Measurements from ENCODE around the gene CSK. TPM values are rescaled to one million over a fixed set of nuclear protein-coding genes. Genes with fewer than 3 reads are reported as not detected.
A peak's percentile ranks its signal among the peaks of the same experiment; 100 is the strongest.

CSK gene
- total RNA-seq, 3 donors from 2014 or later (not counting 1 experiment from before 2014, with no cell fraction given): 282 to 334 (median 287) TPM

- no peak overlapping the region for H3K27ac ChIP-seq (ENCODE audit: low read length)
- peaks cover 5 to 38% of the 10 kb centered on the region in 2 donors for H3K4me1 Mint-ChIP-seq
Observed at GRCh38 chr15:74808840-74809229, 27.0 kb downstream of the CSK start.

GRCh38 chr15:74809242-74809641 is 27.4 kb downstream of the CSK start:
- Mint-ChIP-seq H3K9me3 (no peaks in the 10 kb centered on the region), H3K36me3 (no peaks in the 10 kb centered on the region), H3K4me1 (peaks cover 5 to 34% of the 10 kb centered on the region in 2 donors), H3K27ac (peak overlapping the region in 1 of 2 donors; percentile 84), H3K4me3 (no peak overlapping the region), H3K27me3 (ENCODE audit: low read depth in 2 of 2) (peaks cover 0 to 5% of the 10 kb centered on the region in 2 donors)
- no peaks in the 10 kb centered on the region for H3K9me3 ChIP-seq (ENCODE audit: control insufficient read depth, insufficient read depth, low read length)
- intact Hi-C loops (cut with micrococcal nuclease): no loop called here
- ATAC-seq: no peak
- H3K4me1 ChIP-seq (ENCODE audit: control insufficient read depth, insufficient read depth, low read length): peaks cover 25% of the 10 kb centered on the region
- H3K36me3 ChIP-seq (ENCODE audit: control insufficient read depth, insufficient read depth, low read length): peaks cover under 1% of the 10 kb centered on the region
- no peak for DNase-seq
- no peaks in the 10 kb centered on the region for H3K27me3 ChIP-seq (ENCODE audit: control insufficient read depth, insufficient read depth, low read length)
- 91% methylated on average over 5 of the region's 5 CpGs for WGBS (ENCODE audit: insufficient coverage)
- TF ChIP-seq, protein P1, sequence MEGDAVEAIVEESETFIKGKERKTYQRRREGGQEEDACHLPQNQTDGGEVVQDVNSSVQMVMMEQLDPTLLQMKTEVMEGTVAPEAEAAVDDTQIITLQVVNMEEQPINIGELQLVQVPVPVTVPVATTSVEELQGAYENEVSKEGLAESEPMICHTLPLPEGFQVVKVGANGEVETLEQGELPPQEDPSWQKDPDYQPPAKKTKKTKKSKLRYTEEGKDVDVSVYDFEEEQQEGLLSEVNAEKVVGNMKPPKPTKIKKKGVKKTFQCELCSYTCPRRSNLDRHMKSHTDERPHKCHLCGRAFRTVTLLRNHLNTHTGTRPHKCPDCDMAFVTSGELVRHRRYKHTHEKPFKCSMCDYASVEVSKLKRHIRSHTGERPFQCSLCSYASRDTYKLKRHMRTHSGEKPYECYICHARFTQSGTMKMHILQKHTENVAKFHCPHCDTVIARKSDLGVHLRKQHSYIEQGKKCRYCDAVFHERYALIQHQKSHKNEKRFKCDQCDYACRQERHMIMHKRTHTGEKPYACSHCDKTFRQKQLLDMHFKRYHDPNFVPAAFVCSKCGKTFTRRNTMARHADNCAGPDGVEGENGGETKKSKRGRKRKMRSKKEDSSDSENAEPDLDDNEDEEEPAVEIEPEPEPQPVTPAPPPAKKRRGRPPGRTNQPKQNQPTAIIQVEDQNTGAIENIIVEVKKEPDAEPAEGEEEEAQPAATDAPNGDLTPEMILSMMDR (IDR thresholded peaks at IDR 0.05): no peak
- no peak overlapping the region for H3K4me3 ChIP-seq (ENCODE audit: low read length)
- no peak overlapping the region for H3K27ac ChIP-seq (ENCODE audit: low read length)

More at GRCh38 chr15:74808840-74809229, 27.0 kb downstream of the CSK start:
- 78% methylated on average over 4 of the region's 4 CpGs for WGBS (ENCODE audit: insufficient coverage)
- DNase-seq (no peak), ATAC-seq (no peak)
- Histone ChIP-seq H3K36me3 (ENCODE audit: control insufficient read depth, insufficient read depth, low read length) (peaks cover 5% of the 10 kb centered on the region), H3K4me3 (ENCODE audit: low read length) (no peak overlapping the region), H3K27me3 (ENCODE audit: control insufficient read depth, insufficient read depth, low read length) (no peaks in the 10 kb centered on the region), H3K9me3 (ENCODE audit: control insufficient read depth, insufficient read depth, low read length) (no peaks in the 10 kb centered on the region), H3K4me1 (ENCODE audit: control insufficient read depth, insufficient read depth, low read length) (peaks cover 25% of the 10 kb centered on the region)
- H3K27ac Mint-ChIP-seq: peak overlapping the region; percentile 65 to 84
- TF ChIP-seq, protein P1 (IDR thresholded peaks at IDR 0.05): no peak
- no peaks in the 10 kb centered on the region for H3K9me3 Mint-ChIP-seq
- intact Hi-C loops (cut with micrococcal nuclease): no loop called here
- no peaks in the 10 kb centered on the region for H3K36me3 Mint-ChIP-seq
- no peak overlapping the region for H3K4me3 Mint-ChIP-seq
- peaks cover 0 to 5% of the 10 kb centered on the region in 2 donors for H3K27me3 Mint-ChIP-seq (ENCODE audit: low read depth in 2 of 2)

GRCh38 chr15:74809956-74810355 is 28.1 kb downstream of the CSK start:
- Histone ChIP-seq H3K4me3 (ENCODE audit: low read length) (no peak overlapping the region), H3K4me1 (ENCODE audit: control insufficient read depth, insufficient read depth, low read length) (peaks cover 25% of the 10 kb centered on the region), H3K27ac (ENCODE audit: low read length) (no peak overlapping the region), H3K27me3 (ENCODE audit: control insufficient read depth, insufficient read depth, low read length) (no peaks in the 10 kb centered on the region), H3K9me3 (ENCODE audit: control insufficient read depth, insufficient read depth, low read length) (no peaks in the 10 kb centered on the region), H3K36me3 (ENCODE audit: control insufficient read depth, insufficient read depth, low read length) (no peaks in the 10 kb centered on the region)
- WGBS (ENCODE audit: insufficient coverage): 69% methylated on average over 3 of the region's 3 CpGs
- Mint-ChIP-seq H3K36me3 (no peaks in the 10 kb centered on the region), H3K4me3 (no peak overlapping the region), H3K9me3 (no peaks in the 10 kb centered on the region), H3K27me3 (ENCODE audit: low read depth in 2 of 2) (peaks cover 0 to 5% of the 10 kb centered on the region in 2 donors), H3K4me1 (peaks cover 5 to 29% of the 10 kb centered on the region in 2 donors), H3K27ac (no peak overlapping the region)
- ATAC-seq (no peak), DNase-seq (no peak)
- intact Hi-C loops (cut with micrococcal nuclease): no loop called here
- TF ChIP-seq, protein P1 (IDR thresholded peaks at IDR 0.05): no peak

- H3K27ac Mint-ChIP-seq: no peak within 1 kb of the TSS
- H3K9me3 Mint-ChIP-seq: no peaks in the 10 kb centered on the region
- H3K4me3 Mint-ChIP-seq: no peak within 1 kb of the TSS
- intact Hi-C loops (cut with micrococcal nuclease): no loop called here
- TF ChIP-seq, protein P1 (IDR thresholded peaks at IDR 0.05): no peak
- WGBS (ENCODE audit: insufficient coverage): 92% methylated on average over 11 of the region's 12 CpGs
- no peaks in the 10 kb centered on the region for H3K36me3 Mint-ChIP-seq
- Histone ChIP-seq H3K9me3 (ENCODE audit: control insufficient read depth, insufficient read depth, low read length) (no peaks in the 10 kb centered on the region), H3K4me1 (ENCODE audit: control insufficient read depth, insufficient read depth, low read length) (peaks cover 20% of the 10 kb centered on the region), H3K36me3 (ENCODE audit: control insufficient read depth, insufficient read depth, low read length) (no peaks in the 10 kb centered on the region), H3K27me3 (ENCODE audit: control insufficient read depth, insufficient read depth, low read length) (no peaks in the 10 kb centered on the region), H3K27ac (ENCODE audit: low read length) (no peak within 1 kb of the TSS), H3K4me3 (ENCODE audit: low read length) (no peak within 1 kb of the TSS)
- H3K4me1 Mint-ChIP-seq: peaks cover 5 to 26% of the 10 kb centered on the region in 2 donors
- DNase-seq (no peak), ATAC-seq (no peak)
- H3K27me3 Mint-ChIP-seq (ENCODE audit: low read depth in 2 of 2): peaks cover 0 to 5% of the 10 kb centered on the region in 2 donors
Observed at GRCh38 chr15:74812533-74812932, 30.7 kb downstream of the CSK start, which contains the start of gene LMAN1L. LMAN1L (plus strand) TSS chr15:74812835; CDS start chr15:74812855, 20 bp downstream.

Data from natural killer cell (primary cell).